Endothelial cell of umbilical vein (primary cell): ENCODE data around the gene FCER2. TPM values are rescaled to one million over a fixed set of nuclear protein-coding genes. Genes with fewer than 3 reads are reported as not detected.

Experiments used
- BruUV-seq: library from RNA; stranded (reverse); fragments of 400-500 nt; replicated peaks from 2 replicates; lab custom pipeline; 2021; lab: Mats Ljungman, UMichigan
- CTCF ChIA-PET: fragments of 300-600, 350-600 bp; sonication (Branson Sonifier 250); formaldehyde crosslinking; loops from one replicate; lab custom pipeline; 2021; ENCODE audit warnings: antibody characterized with exemption, inconsistent platforms; lab: Charles Lee
- POLR2A ChIA-PET: fragments of 300-600, 350-600 bp; sonication (Branson Sonifier 250); formaldehyde crosslinking; loops from one replicate; lab custom pipeline; 2021; ENCODE audit warnings: antibody characterized with exemption, inconsistent platforms; lab: Charles Lee
- DNase-seq: peaks from one replicate; pipeline ENCODE4 v3.0.0-alpha.2; 2011; ENCODE audit warnings: low read depth, low spot score
- FAIRE-seq: peaks from 2 replicates; lab custom pipeline; 2011; peaks lifted over from hg19 to GRCh38; lab: Jason Lieb, UNC
- H2AFZ ChIP-seq: 2 replicates; pipeline ENCODE4 v1.6.0; 2012; ENCODE audit warnings: low read depth, low read length, control low read depth, inconsistent platforms
- H3K27ac ChIP-seq: 2 replicates; pipeline ENCODE4 v1.5.1; 2011; ENCODE audit warnings: low read depth, mild to moderate bottlenecking, control low read depth, low read length, moderate library complexity; ENCODE audit not compliant: insufficient read depth
- H3K27me3 ChIP-seq, 2 experiments: 2 replicates each; pipeline versions ENCODE4 v1.6.0 to v1.6.1; 2011; ENCODE audit warnings: low read length in 2 of 2, mixed read lengths in 1 of 2; ENCODE audit not compliant: control insufficient read depth in 2 of 2, insufficient read depth in 2 of 2
- H3K36me3 ChIP-seq, 2 experiments: 2 replicates in 1 of 2; 3 replicates in 1 of 2; pipeline ENCODE4 v1.5.1; 2011; ENCODE audit warnings: low read length in 2 of 2, mild to moderate bottlenecking in 1 of 2, moderate library complexity in 1 of 2; ENCODE audit not compliant: control insufficient read depth in 2 of 2, insufficient read depth in 2 of 2; ENCODE audit errors: extremely low read depth in 1 of 2
- H3K4me1 ChIP-seq: 3 replicates; pipeline ENCODE4 v1.5.1; 2011; ENCODE audit warnings: mild to moderate bottlenecking, low read length; ENCODE audit not compliant: control insufficient read depth, insufficient read depth; ENCODE audit errors: extremely low read depth
- H3K4me2 ChIP-seq: 2 replicates; pipeline ENCODE4 v1.6.1; 2011; ENCODE audit warnings: low read length, control low read depth, mixed read lengths; ENCODE audit not compliant: insufficient read depth
- H3K4me3 ChIP-seq, 3 experiments: fragments of 200-600 bp in 1 of 3; sonication (generic), shearing (Covaris generic) in 1 of 3; replicated peaks in 1 of 3; 2 replicates each; pipeline ENCODE4 v1.5.1; 2011 to 2016; ENCODE audit warnings: control low read depth in 3 of 3, low read length in 3 of 3, mild to moderate bottlenecking in 2 of 3, inconsistent platforms in 1 of 3, low read depth in 1 of 3, moderate library complexity in 1 of 3; ENCODE audit not compliant: insufficient read depth in 1 of 3
- H3K79me2 ChIP-seq: 2 replicates; pipeline ENCODE4 v1.6.0; 2012; ENCODE audit warnings: low read length, inconsistent platforms; ENCODE audit not compliant: control insufficient read depth, insufficient read depth
- H3K9ac ChIP-seq: replicated peaks from 2 replicates; pipeline ENCODE3; 2011; ENCODE audit warnings: low read length, control low read depth; ENCODE audit not compliant: insufficient read depth; ENCODE audit errors: extremely low read depth
- H3K9me1 ChIP-seq: replicated peaks from 3 replicates; pipeline ENCODE4 v1.6.0; 2011; ENCODE audit warnings: mild to moderate bottlenecking, low read length; ENCODE audit not compliant: control insufficient read depth, insufficient read depth; ENCODE audit errors: extremely low read depth
- H3K9me3 ChIP-seq: replicated peaks from 2 replicates; pipeline ENCODE4 v1.5.1; 2012; ENCODE audit warnings: low read length, inconsistent platforms; ENCODE audit not compliant: control insufficient read depth, insufficient read depth
- H4K20me1 ChIP-seq: replicated peaks from 2 replicates; pipeline ENCODE3; 2011; ENCODE audit warnings: mild to moderate bottlenecking, low read length; ENCODE audit not compliant: control insufficient read depth, insufficient read depth; ENCODE audit errors: extremely low read depth
- EZH2 ChIP-seq: IDR thresholded peaks from 2 replicates; pipeline ENCODE4 v1.6.1; 2012; ENCODE audit warnings: borderline replicate concordance, low read depth, mild to moderate bottlenecking, moderate library complexity, low read length, inconsistent platforms; ENCODE audit not compliant: severe bottlenecking
- FOS ChIP-seq: IDR thresholded peaks from 2 replicates; pipeline ENCODE4 v1.6.1; 2011; ENCODE audit warnings: mild to moderate bottlenecking, low read length, moderate library complexity, borderline replicate concordance; ENCODE audit not compliant: insufficient read depth
- MYC ChIP-seq: IDR thresholded peaks from one replicate; pipeline ENCODE4 v1.6.1; 2011; ENCODE audit warnings: mild to moderate bottlenecking, low read depth, low read length
- dilution Hi-C: fragments of 300-500 bp; cut with MboI; formaldehyde crosslinking; loops from one replicate; pipeline ENCODE4 v1.15.0; 2019; ENCODE audit warnings: low sequenced_read_pairs; ENCODE audit not compliant: extremely low pct_ligation_motif_present
- intact Hi-C: fragments of 100-400 bp; cut with micrococcal nuclease; formaldehyde crosslinking; loops from one replicate; pipeline ENCODE4 v1.10.0; 2022
- polyA plus RNA-seq, 4 experiments: library from polyadenylated mRNA; depleted of rRNA in 3 of 4; stranded (reverse) in 3 of 4; unstranded in 1 of 4; fragments of >200 nt; gene quantifications; 2 replicates each; pipeline versions ENCODE4 v1.2.1 to v1.2.3, GENCODE V29; 2011 to 2012; ENCODE audit warnings: missing spikeins in 1 of 4
- total RNA-seq: library from RNA; stranded (reverse); gene quantifications from 2 replicates; pipeline ENCODE4 v1.2.3, GENCODE V29; 2021
- TF ChIP-seq, protein P1 (sequence below), 2 donors: IDR thresholded peaks; 1 replicate in 1 of 2; 2 replicates in 1 of 2; pipeline ENCODE4 v1.5.1; 2011; ENCODE audit warnings: low read length in 2 of 2, mild to moderate bottlenecking in 2 of 2, moderate library complexity in 2 of 2, control low read depth in 1 of 2, inconsistent platforms in 1 of 2, low read depth in 1 of 2; ENCODE audit not compliant: insufficient read depth in 1 of 2; ENCODE audit errors: extremely low read depth in 1 of 2

Gene FCER2
- total and polyA plus RNA-seq, 2 donors (not counting 3 experiments of a cell fraction or from before 2014, with no cell fraction given) = not detected

GRCh38 chr19:7652061-7652641, 49.8 kb downstream of the FCER2 start:
- no peaks in the 10 kb centered on the region for H3K79me2 ChIP-seq
- TF ChIP-seq, protein P1, sequence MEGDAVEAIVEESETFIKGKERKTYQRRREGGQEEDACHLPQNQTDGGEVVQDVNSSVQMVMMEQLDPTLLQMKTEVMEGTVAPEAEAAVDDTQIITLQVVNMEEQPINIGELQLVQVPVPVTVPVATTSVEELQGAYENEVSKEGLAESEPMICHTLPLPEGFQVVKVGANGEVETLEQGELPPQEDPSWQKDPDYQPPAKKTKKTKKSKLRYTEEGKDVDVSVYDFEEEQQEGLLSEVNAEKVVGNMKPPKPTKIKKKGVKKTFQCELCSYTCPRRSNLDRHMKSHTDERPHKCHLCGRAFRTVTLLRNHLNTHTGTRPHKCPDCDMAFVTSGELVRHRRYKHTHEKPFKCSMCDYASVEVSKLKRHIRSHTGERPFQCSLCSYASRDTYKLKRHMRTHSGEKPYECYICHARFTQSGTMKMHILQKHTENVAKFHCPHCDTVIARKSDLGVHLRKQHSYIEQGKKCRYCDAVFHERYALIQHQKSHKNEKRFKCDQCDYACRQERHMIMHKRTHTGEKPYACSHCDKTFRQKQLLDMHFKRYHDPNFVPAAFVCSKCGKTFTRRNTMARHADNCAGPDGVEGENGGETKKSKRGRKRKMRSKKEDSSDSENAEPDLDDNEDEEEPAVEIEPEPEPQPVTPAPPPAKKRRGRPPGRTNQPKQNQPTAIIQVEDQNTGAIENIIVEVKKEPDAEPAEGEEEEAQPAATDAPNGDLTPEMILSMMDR (IDR thresholded peaks at IDR 0.05; ENCODE audit: extremely low read depth in 1 of 2, insufficient read depth in 1 of 2, low read depth in 1 of 2, low read length in 2 of 2) = peak; percentile 90 to 99
- TF ChIP-seq FOS = no peak
- BruUV-seq = no TSS peak
- intact Hi-C loops (loop anchor here (1.0 kb wide), 2 partner anchors 28 to 147 kb away; partner anchors contain the start of gene TRAPPC5), dilution Hi-C loops (no loop called here)
- ChIA-PET CTCF (interaction anchor here (0.7 to 5.1 kb wide), 10 partner anchors 9 to 298 kb away, joined by 3 to 49 read pairs (median 7); partner anchors contain the start of gene TRAPPC5), POLR2A (no interaction called here)
- peak overlapping the region; percentile 90 for H3K4me2 ChIP-seq
- H2AFZ ChIP-seq = peak overlapping the region; percentile 99
- H3K9me3 ChIP-seq = no peaks in the 10 kb centered on the region
- no peak overlapping the region for H3K27ac ChIP-seq
- H3K27me3 ChIP-seq = peaks cover 0 to 2% of the 10 kb centered on the region in 2 experiments
- FAIRE-seq (peak; percentile 85), DNase-seq (peak; percentile 79)
- peak overlapping the region in 1 of 3 experiments; percentile 62 for H3K4me3 ChIP-seq
- no peak overlapping the region for H3K9ac ChIP-seq
- H3K9me1 ChIP-seq = no peaks in the 10 kb centered on the region
- H3K36me3 ChIP-seq = no peaks in the 10 kb centered on the region
- H3K4me1 ChIP-seq = peaks cover 14% of the 10 kb centered on the region
- no peaks in the 10 kb centered on the region for H4K20me1 ChIP-seq

DNA sequence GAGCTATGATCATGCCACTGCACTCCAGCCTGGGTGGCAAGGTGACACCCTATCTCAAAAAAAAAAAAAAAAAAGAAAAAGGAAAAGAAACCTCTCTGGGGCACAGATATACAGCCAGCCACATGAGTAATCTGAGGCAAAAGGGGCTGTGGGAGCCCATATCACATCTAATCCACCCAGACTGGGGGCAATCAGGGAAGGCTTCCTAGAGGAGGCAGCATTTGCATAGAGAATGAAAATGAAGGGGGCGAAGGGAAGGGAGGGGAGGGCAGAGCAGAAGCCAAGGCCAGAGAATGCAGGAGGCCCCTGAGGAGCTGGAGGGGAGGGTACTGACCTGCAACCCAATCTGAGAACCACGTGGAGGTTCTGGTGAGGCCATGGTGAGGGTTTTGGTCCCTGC, 51.8 kb downstream of the FCER2 start:
- ChIA-PET CTCF (interaction anchor here (0.5 to 5.1 kb wide), 4 partner anchors 12 to 157 kb away, joined by 3 to 37 read pairs (median 4); partner anchors contain the start of gene TRAPPC5), POLR2A (no interaction called here)
- no peaks in the 10 kb centered on the region for H3K79me2 ChIP-seq
- H3K4me3 ChIP-seq = no peak overlapping the region
- dilution Hi-C loops (no loop called here), intact Hi-C loops (no loop called here)
- H3K4me2 ChIP-seq = no peak overlapping the region
- TF ChIP-seq MYC (no peak), EZH2 (no peak)
- no TSS peak for BruUV-seq
- no peaks in the 10 kb centered on the region for H3K36me3 ChIP-seq
- FAIRE-seq (no peak), DNase-seq (no peak)
- H3K27me3 ChIP-seq = peaks cover 0 to 2% of the 10 kb centered on the region in 2 experiments
- H3K27ac ChIP-seq = no peak overlapping the region
- H3K4me1 ChIP-seq = peaks cover 5% of the 10 kb centered on the region
- H2AFZ ChIP-seq = no peak overlapping the region
- H4K20me1 ChIP-seq = no peaks in the 10 kb centered on the region
- no peaks in the 10 kb centered on the region for H3K9me3 ChIP-seq
- no peaks in the 10 kb centered on the region for H3K9me1 ChIP-seq
- no peak overlapping the region for H3K9ac ChIP-seq
